GM12878 (cell line): ENCODE data around the gene PLEKHN1.

Experiments
- BCL3 ChIP-seq: IDR thresholded peaks from 2 replicates; pipeline ENCODE4 v1.6.1; 2011; ENCODE audit warnings: borderline replicate concordance, low read depth, mild to moderate bottlenecking, moderate library complexity, low read length; ENCODE audit not compliant: insufficient read depth, poor library complexity, severe bottlenecking
- DPF2 ChIP-seq: fragments of 450-650 bp; IDR thresholded peaks from 2 replicates; pipeline ENCODE4 v1.6.1; 2017; ENCODE audit warnings: mild to moderate bottlenecking
- E4F1 ChIP-seq: fragments of 450-650 bp; IDR thresholded peaks from 2 replicates; pipeline ENCODE4 v1.6.1; 2018; ENCODE audit warnings: borderline replicate concordance, mild to moderate bottlenecking; ENCODE audit not compliant: partially characterized antibody
- EGR1 ChIP-seq, 2 experiments: IDR thresholded peaks; 1 replicate in 1 of 2; 2 replicates in 1 of 2; pipeline ENCODE4 v1.6.1; 2011 to 2012; ENCODE audit warnings: low read depth in 2 of 2, low read length in 2 of 2, borderline replicate concordance in 1 of 2, mild to moderate bottlenecking in 1 of 2, moderate library complexity in 1 of 2
- KDM1A ChIP-seq: fragments of 200-600 bp; sonication (generic); IDR thresholded peaks from 2 replicates; pipeline ENCODE4 v1.6.1; 2016; ENCODE audit warnings: borderline replicate concordance
- MXI1 ChIP-seq: fragments of 150-350 bp; IDR thresholded peaks from 2 replicates; pipeline ENCODE4 v1.6.1; 2011; ENCODE audit warnings: low read depth, mild to moderate bottlenecking, inconsistent platforms, low read length, improper control_type of control experiment
- NR2C1 ChIP-seq: fragments of 450-650 bp; IDR thresholded peaks from 2 replicates; pipeline ENCODE4 v1.6.1; 2017; ENCODE audit warnings: antibody characterized with exemption, mild to moderate bottlenecking, moderate library complexity
- PKNOX1 ChIP-seq: fragments of 450-650 bp; IDR thresholded peaks from 2 replicates; pipeline ENCODE4 v1.6.1; 2016; ENCODE audit warnings: mild to moderate bottlenecking
- RCOR1 ChIP-seq: conservative IDR thresholded peaks from 2 replicates; pipeline ENCODE4 v1.6.1; 2012; ENCODE audit warnings: low read depth, low read length, improper control_type of control experiment

- no peak for TF ChIP-seq EGR1 (IDR thresholded peaks at IDR 0.05; ENCODE audit: borderline replicate concordance in 1 of 2, low read depth in 2 of 2, low read length in 2 of 2)
- no peak for TF ChIP-seq RCOR1
- no peak for TF ChIP-seq DPF2
- TF ChIP-seq E4F1: no peak
- no peak for TF ChIP-seq BCL3
- no peak for TF ChIP-seq PKNOX1
- no peak for TF ChIP-seq MXI1
- no peak for TF ChIP-seq KDM1A
- TF ChIP-seq NR2C1: no peak
These were observed 23.9 kb upstream of the PLEKHN1 start for GRCh38 chr1:942411-942821.
